ENCODE results near the gene FXYD7.
"Not testable (repeated sequence)": the region's sequence is repeated elsewhere in the genome, so short reads cannot be mapped to it uniquely, and the experiment has no call there.

Gene FXYD7, protein sequence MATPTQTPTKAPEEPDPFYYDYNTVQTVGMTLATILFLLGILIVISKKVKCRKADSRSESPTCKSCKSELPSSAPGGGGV

DNA sequence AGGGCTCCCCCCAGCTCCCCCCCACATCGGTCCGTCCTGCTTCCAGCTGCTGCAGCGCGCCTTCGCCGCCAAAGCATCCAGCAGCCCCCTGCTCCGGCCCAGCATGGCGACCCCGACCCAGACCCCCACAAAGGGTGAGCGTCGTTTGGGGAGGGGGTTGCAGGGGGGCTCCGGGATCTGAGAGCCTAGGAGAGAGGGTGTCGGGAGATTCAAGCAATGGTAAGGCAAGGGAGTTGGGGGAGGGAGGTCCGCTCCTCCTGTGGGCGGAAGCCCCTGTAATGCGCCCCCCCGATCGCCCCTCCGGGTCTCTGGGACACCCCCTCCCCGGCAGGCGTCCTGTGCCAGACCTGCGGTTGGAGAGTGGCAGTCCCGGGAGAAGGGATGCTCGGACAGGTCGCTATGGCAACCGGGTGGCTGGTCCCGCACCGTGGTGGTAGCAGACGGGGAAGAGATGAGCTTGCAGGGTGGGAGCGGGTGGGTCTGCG is at the start of gene FXYD7:
FXYD7 (plus strand) TSS at position 25 of the 485 bp plus-strand sequence; CDS start at position 104, 79 bp downstream.
- no peak for DNase-seq (ENCODE audit: low read depth in 3 of 3, low spot score in 1 of 3)

DNA sequence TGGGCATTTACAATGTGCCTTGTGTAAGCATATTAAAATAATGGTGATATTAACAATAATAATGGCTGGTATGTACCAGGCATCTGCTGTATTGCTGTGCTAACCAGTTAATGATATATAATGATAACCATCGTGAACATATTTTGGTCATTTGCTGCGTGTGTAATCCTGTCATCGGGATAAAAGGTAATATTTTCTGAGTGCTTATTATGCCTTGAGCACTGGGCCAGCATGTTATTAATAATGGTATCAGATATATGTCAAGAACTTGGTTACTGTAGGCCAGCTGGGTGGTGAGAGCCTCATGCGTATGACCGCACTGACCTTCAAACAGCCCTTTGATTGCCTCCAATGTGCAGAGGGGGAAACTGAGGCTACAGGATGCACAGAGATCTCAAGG is 49.6 kb upstream of the FXYD7 start:
- no peak for DNase-seq (ENCODE audit: low read depth in 3 of 3, low spot score in 1 of 3)

DNA sequence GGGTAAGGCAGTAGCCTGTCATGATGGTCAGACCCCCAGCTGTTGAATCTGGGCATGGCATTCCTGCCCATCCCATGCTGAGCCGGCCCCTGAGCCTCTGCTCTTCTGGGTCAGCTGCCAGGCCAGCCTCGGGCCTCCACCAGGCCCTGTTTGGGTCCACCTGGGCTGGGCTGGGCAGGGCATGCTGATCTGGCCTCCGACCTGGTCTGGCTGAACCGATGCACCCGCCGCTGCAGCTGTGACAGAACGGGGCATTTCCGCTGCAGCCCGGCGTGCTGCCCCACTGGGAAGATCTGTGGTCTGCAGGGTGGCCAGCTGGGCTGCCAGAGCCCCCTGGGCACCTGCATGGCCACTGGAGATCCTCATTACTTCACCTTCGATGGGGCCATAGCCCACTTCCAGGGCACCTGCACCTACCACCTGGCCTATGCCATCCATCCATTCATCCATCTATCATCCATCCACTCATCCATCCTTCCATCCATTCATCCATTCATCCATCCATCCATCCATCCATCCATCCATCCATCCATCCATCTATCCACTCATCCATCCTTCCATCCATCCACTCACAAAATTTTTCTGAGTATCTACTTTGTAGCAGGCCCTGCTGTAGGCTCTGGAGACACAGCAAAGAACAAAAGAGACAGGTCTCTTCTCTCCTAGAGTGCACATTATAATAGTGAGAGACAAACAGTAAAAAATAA is 49.0 kb upstream of the FXYD7 start:
- DNase-seq (ENCODE audit: low read depth in 3 of 3, low spot score in 1 of 3) = no peak

DNA sequence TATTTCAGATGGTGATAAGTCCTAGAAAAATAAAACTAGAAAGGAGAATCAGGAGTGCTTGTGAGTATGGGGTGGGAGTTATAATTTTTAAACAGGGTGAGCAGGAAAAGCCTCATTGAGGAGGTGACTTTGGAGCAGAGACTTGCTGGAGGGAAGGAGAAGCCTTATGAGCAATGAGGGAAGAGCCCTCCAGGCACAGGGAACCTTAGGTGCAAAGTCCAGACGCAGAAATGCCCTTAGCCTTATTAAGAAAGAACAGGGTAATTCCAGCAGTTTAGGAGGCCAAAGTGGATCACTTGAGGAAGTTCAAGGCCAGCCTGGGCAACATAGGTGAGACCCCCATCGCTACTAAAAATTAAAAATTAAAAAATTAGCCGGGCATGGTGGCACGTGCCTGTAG is 48.4 kb upstream of the FXYD7 start:
- no peak for DNase-seq (ENCODE audit: low read depth in 3 of 3, low spot score in 1 of 3)

DNA sequence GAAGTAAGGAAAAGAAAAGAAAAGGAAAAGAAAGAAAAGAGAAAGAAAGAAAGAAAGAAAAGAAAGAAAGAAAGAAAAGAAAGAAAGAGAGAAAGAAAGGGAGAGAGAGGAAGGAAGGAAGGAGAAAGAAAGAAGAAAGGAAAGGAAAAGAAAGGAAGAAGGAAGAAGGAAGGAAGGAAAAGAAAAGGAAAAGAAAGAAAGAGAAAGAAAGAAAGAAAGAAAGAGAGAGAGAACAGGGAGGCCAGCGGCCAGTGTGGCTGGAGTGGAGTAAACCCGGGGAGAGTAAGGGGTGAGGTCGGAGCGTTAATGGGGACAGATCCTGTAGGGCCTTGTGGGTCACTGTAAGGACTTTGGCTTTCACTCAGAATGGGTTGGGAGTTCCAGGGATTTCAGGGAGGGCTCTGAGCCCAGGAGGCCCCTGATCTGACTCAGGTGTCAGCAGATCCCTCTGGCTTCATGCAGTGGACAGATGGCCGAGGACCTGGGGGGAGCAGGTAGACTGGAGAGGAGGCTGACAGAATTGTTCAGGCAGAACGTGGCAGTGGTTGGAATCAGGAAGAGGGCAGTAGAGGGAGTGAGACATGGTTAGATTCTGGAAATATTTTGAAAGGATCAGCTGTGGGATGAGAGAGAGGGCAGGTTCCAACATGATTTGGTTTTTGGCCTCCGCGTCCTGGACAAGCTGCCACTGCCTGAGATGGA is 47.2 kb upstream of the FXYD7 start:
- no peak for DNase-seq (ENCODE audit: low read depth in 3 of 3, low spot score in 1 of 3)

DNA sequence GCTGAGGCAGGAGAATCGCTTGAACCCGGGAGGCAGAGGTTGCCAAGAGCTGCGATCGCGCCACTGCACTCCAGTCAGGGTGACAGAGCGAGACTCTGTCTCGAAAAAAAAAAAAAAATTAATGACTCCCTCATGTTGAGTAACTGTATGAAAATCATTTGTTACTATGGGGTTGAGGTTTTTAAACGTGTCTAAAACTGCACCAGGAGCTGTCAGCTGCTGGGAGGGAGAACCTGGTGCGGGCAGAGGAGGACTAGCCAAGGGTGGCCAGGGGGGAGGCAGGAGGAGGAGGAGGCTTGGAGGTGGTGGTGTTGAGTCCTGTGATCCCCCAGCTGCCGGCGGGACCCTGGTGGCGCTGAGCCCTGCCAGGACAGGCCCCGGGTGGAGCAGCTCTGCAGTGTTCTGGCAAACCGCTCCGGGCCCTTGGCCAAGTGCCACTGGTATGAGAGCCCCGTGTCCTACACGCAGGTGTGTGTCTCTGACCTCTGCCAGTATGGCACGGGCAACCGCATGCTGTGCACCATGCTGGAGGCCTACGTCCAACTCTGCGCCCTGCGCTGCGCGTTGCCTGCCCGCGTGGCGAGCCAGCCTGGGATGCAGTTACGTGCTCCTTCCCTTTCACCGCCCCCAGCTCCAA is 44.5 kb upstream of the FXYD7 start:
- no peak for DNase-seq (ENCODE audit: low read depth in 3 of 3, low spot score in 1 of 3)

DNA sequence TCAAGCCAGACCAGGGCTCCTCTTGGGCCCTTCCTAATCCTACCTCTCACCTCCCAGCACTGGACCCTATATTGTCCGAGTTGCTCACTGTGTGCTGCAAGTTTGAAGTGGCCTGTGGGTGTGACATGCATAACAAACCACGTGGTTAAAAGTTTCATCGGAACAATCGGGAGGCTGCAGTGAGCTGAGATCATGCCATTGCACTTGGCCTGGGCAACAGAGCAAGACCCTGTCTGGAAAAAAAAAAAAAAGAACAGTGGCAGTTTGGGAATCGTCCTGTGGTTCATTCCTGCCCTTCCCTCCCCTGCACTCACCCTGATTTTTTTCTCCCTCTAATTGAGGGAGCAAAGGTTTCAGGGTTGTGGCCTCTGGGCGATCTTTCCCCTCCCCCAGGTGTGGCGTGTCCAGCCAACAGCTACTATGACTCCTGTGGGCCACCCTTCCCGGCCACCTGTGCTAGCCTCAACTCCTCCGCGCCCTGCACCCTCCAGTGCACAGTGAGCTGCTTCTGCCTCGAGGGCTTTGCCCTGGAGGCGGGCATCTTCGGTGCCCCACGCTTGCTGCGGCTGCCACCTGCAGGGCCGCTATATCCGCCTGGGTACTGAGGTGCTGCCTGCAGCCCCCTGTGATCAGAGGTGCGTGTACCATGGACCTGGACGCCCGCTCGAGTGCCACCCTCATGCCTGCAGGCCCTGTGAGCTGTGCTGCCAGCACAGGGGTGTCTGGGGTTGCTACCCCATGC is 43.7 kb upstream of the FXYD7 start:
- DNase-seq (ENCODE audit: low read depth in 3 of 3, low spot score in 1 of 3) = no peak

DNA sequence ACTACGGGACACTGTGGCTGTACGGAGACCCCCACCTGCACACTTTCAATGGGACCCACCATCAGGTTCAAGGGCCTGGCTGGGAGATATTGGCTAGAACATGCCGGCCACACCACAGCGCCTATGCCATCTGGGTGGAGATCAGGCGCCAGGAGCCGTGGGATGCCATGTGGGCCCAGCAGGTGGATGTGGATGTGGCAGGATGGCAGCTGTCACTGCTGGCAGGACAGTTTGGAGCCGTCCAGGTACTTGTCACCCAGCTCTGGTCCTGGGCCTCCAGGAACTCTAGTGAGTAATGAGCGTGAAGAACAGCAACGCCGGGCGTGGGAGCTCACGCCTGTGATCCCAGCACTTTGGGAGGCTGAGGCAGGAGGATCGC is 43.2 kb upstream of the FXYD7 start:
- no peak for DNase-seq (ENCODE audit: low read depth in 3 of 3, low spot score in 1 of 3)

DNA sequence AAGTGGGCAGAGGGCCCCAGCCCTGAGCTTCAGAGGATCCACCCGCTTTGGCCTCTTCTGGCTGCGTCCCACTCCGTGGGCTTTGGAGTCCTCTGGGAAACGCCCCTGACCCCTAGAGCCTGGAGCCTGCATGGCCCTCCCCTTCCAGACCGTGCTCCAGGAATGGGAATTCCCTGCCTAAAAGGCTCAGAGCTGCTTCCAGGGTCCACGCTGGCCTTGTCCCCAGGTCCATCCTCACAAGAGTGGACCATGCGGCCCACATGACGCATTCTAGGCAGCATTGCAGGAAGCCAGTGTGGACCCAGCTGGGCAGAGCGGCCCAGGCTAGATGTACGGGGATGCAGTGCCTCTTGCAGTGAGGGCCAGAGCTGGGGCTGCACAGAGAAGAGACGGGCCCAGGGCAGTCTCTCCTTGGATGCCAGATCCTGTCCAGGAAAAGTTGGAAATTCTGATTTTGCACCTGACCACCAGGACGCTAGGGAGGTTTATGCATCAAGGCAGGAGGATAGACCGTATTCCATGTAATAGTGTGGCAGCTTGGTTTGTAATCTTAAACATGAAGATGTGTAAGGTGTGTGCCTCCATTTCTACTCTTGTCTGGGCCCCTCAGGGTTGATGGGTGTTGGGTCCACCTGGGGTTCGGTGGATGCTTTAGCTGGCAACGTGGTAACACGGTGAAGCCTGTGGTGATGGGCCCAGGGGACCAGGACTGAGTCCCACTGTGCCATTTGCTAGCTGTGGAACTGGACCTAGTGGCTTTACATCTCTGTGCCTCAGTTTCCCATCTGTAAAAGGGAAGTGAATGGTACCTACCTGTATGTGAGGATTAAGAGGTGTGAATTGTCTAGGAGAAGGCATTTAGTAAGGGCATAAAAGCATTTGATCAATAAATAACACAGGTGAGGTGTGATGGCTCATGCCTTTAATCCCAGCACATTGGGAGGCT is 42.2 kb upstream of the FXYD7 start:
- DNase-seq (ENCODE audit: low read depth in 3 of 3, low spot score in 1 of 3) = no peak

DNA sequence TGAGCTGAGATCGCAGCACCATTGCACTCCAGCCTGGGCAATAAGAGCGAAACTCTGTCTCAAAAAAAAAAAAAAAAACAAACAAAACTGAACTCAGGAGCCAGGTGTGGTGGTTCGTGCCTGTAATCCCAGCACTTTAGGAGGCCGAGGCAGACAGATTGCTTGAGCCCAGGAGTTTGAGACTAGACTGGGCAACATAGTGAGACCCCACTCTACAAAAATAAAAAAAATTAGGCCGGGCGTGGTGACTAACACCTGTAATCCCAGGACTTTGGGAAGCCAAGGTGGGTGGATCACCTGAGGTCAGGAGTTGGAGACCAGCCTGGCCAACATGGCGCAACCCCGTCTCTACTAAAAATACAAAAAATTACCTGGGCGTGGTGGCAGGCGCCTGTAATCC is 41.1 kb upstream of the FXYD7 start:
- DNase-seq (ENCODE audit: low read depth in 3 of 3, low spot score in 1 of 3) = not testable (repeated sequence)

DNA sequence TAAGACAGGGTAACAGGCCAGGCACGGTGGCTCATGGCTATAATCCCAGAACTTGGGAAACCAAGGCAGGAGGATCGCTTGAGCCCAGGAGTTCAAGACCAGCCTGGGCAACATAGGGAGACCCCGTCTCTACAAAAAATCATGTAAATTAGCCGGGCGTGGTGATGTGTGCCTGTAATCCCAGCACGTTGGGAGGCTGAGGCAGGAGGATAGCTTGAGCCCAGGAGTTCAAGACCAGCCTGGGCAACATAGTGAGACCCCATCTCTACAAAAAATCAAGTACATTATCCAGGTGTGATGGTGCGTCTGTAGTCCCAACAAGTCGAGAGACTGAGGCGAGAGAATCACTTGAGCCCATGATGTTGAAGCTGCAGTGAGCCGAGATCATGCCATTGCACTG is 39.4 kb upstream of the FXYD7 start:
- not testable (repeated sequence) for DNase-seq (ENCODE audit: low read depth in 3 of 3, low spot score in 1 of 3)

DNA sequence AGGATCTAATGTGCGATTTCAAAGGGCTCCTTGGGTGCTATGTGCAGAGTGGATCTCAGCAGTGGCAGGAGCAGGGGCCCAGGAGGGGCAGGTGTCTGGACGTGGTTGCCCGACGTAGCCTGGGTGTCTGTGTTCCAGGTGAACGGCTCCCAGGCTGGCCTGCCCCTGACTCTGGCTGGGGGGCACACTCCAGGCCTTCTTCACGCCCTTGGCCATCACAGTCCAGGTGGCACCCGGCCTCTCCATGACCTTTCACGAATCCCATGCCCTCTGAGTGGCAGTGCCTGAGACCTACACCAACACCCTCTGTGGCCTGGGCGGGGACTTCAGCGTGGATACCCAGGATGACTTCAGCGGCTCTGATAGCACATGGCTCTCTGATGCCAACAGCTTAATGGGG is 38.7 kb upstream of the FXYD7 start:
- DNase-seq (ENCODE audit: low read depth in 3 of 3, low spot score in 1 of 3) = no peak

DNA sequence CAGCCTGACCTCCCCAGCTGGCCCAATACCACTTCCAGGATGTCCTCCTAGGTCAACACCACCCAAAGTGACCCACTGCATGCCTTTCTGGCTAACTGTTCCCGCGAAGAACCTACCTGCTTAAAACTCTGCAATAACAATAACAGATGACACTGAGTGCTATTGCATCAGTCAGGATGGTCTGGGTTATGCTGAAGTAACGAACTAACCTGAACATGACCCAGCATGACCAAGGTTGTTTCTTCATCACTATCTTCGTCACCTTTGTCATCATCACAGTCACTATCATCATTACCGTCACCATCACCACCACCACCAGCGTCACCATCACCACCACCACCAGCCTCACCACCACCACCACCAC is 38.0 kb upstream of the FXYD7 start:
- no peak for DNase-seq (ENCODE audit: low read depth in 3 of 3, low spot score in 1 of 3)

DNA sequence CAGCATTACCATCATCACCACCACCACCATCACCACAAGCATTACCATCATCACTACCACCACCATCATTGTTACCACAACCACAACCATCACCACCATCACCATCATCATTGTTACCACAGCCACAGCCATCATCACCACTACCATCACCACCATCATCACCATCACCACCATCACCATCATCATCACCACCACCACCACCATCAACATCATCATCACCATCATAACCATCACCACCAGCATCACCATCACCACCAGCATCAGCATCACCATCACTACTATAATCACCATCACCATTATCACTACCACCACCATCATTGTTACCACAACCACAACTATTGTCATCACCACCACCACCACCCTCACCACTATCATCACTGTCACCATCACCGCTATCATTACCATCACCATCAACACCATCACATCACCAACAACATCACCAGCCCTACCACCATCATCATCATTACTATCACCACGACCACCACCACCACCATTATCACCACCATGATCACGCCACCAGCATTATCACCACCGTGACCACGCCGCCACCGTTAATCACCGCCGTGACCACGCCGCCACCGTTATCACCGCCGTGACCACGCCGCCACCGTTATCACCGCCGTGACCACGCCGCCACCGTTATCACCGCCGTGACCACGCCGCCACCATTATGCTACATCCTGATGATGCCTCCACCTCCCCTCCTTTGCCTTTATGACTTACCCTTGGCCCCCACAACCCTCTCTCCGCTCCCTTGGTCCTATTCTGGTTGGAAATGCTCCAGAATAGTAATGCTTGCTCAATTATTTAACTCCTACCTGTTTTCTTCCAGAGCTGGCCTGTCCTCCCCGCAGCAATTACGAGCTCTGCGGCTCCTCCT is 37.4 kb upstream of the FXYD7 start:
- DNase-seq (ENCODE audit: low read depth in 3 of 3, low spot score in 1 of 3) = no peak

DNA sequence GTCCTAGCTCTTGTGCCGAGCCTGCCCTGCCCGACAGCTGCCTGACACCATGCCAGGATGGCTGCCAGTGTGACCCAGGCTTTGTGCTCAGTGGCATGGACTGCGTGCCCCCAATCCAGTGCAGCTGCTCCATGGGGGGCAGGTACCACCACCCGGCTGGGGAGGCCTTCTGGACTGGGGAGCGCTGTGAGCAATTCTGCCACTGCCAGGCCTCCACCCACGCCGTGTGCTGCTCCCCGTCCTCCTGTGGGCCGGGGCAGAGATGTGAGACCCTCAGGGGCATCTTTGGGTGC is 36.8 kb upstream of the FXYD7 start:
- DNase-seq (ENCODE audit: low read depth in 3 of 3, low spot score in 1 of 3) = no peak

DNA sequence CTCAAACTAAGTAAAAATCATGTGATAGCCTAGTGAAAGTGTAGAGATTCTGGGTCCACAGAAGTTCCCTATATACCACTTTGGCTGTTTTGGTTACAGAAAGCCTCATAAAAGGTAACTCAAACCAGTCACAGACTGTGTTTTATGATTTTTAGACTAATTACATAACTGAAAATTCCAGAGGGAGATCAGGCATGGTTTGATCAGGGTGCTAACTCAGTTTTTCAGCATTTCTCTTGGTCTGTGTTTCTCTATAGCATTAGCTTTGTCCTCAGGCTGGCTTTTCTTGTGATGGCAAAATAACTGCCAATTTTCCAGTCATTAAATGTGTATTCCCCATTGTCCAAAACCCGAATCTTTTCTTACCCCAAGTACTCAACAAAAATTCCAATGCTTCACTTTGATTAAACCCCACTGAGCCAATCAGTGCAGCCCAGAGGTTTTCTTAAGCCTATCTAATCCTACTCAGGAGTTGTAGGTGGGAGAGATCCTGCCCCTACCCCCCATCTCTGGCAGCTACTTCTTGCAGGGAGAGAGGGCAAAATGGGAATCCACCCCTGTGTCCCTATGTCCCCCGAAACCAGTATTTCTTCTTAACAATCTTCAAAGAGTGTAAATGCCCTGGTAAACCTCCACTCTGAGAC is 36.0 kb upstream of the FXYD7 start:
- no peak for DNase-seq (ENCODE audit: low read depth in 3 of 3, low spot score in 1 of 3)

DNA sequence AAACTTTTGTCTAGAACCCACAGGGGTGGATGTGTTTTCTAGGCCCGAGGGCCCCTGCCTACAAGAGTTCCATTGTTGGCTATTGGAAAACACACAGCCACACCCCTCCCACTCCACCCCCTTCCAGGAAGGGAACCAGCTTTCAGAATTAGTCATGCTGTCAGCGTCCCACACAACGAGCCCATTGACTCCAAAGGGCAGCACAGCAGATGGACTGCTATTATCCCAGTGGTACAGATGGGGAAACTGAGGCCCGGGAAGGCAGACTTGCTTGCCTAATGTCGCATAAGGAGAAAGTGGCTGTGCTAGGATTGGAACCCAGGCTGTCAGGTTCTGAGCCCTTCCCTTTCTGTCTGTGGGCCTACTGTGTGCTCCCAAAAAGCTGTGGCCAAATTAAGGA is 35.5 kb upstream of the FXYD7 start:
- no peak for DNase-seq (ENCODE audit: low read depth in 3 of 3, low spot score in 1 of 3)

DNA sequence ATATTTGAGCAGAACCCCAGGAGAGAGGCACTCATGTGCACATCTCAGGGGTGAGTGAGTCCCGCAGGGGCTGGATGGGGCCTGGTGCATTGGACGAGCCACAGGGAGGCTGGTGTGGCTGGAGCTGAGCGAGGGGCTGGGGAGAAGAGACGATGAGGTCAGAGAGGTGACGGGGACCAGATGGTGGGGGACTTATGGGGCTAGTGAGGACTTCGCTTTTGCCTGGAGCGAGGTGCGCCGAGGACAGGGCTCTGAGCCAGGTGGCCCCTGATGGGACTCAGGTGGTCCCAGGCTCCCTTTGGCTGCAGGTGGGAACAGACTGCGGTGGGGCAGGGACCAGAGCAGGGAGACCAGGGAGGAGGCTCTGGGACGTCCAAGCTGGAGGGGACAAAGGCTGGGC is 34.3 kb upstream of the FXYD7 start:
- DNase-seq (ENCODE audit: low read depth in 3 of 3, low spot score in 1 of 3) = no peak

All from stimulated activated CD4-positive, alpha-beta T cell treated with anti-CD3 and anti-CD28 coated beads, TNF-alpha, amount 100 ng/mL, for 1 hour (primary cell).